SH-SY5Y (cell line): ENCODE data around the gene ZKSCAN5.

ENCODE experiments used
- GATA2 ChIP-seq: IDR thresholded peaks from 2 replicates; pipeline ENCODE4 v1.6.1; 2011; ENCODE audit warnings: mild to moderate bottlenecking, low read depth, low read length
- GATA3 ChIP-seq: IDR thresholded peaks from 2 replicates; pipeline ENCODE4 v1.6.1; 2011; ENCODE audit warnings: low read depth, mild to moderate bottlenecking, low read length, moderate library complexity

GRCh38 chr7:99543916-99544315 lies 39.5 kb downstream of the ZKSCAN5 start:
- TF ChIP-seq GATA2 (no peak), GATA3 (no peak)
